Hepatocyte (in vitro differentiated cells): Measurements from ENCODE around the gene CSRP1.

Experiments
- CTCF ChIP-seq: fragments of 200-600 bp; sonication (generic); IDR thresholded peaks from 2 replicates; pipeline ENCODE4 v1.5.1; 2016; ENCODE audit warnings: antibody characterized with exemption, mild to moderate bottlenecking; ENCODE audit not compliant: poor library complexity
- EZH2 ChIP-seq: fragments of 200-600 bp; sonication (generic); IDR thresholded peaks from 2 replicates; pipeline ENCODE4 v1.6.1; 2016; ENCODE audit warnings: antibody characterized with exemption, mild to moderate bottlenecking, borderline replicate concordance

GRCh38 chr1:201552941-201553351 lies 46.0 kb upstream of the CSRP1 start:
- TF ChIP-seq CTCF (no peak), EZH2 (no peak)
